AG09309 (cell line): ENCODE data around the gene ESRRG.

ENCODE experiments used
- DNase-seq: peaks from one replicate; pipeline ENCODE4 v3.0.0-alpha.2; 2010; ENCODE audit warnings: low read depth
- H3K4me3 ChIP-seq: 2 replicates; pipeline ENCODE4 v1.5.1; 2011; ENCODE audit warnings: mild to moderate bottlenecking, low read depth, low read length, moderate library complexity; ENCODE audit not compliant: control insufficient read depth
- CTCF ChIP-seq: IDR thresholded peaks from 2 replicates; pipeline ENCODE4 v1.5.1; 2011; ENCODE audit warnings: mild to moderate bottlenecking, low read depth, low read length, inconsistent platforms; ENCODE audit not compliant: insufficient read depth, control insufficient read depth; ENCODE audit errors: missing control alignments

ESRRG gene

GRCh38 chr1:216750961-216751360 is 27.7 kb upstream of the ESRRG start:
- DNase-seq, result no peak
- no peak overlapping the region for H3K4me3 ChIP-seq
- TF ChIP-seq CTCF, result no peak

- TF ChIP-seq CTCF, result peak; percentile 39
- DNase-seq, result no peak
- no peak overlapping the region for H3K4me3 ChIP-seq
Measured at GRCh38 chr1:216750031-216750627, 26.9 kb upstream of the ESRRG start.

- no peak overlapping the region for H3K4me3 ChIP-seq
- TF ChIP-seq CTCF, result no peak
- DNase-seq, result no peak
Measured at GRCh38 chr1:216749232-216749631, 26.0 kb upstream of the ESRRG start.

- no peak for TF ChIP-seq CTCF
- no peak overlapping the region for H3K4me3 ChIP-seq
- DNase-seq, result no peak
Measured at GRCh38 chr1:216742625-216743024, 19.4 kb upstream of the ESRRG start.

GRCh38 chr1:216740331-216740730 is 17.1 kb upstream of the ESRRG start:
- no peak overlapping the region for H3K4me3 ChIP-seq
- DNase-seq, result no peak

GRCh38 chr1:216739793-216740192 is 16.6 kb upstream of the ESRRG start:
- TF ChIP-seq CTCF, result no peak
- no peak for DNase-seq

More at GRCh38 chr1:216740331-216740730, 17.1 kb upstream of the ESRRG start:
- TF ChIP-seq CTCF, result no peak

GRCh38 chr1:216732121-216732520 is 8.9 kb upstream of the ESRRG start:
- no peak for TF ChIP-seq CTCF
- no peak for DNase-seq

More at GRCh38 chr1:216739793-216740192, 16.6 kb upstream of the ESRRG start:
- no peak overlapping the region for H3K4me3 ChIP-seq

More at GRCh38 chr1:216732121-216732520, 8.9 kb upstream of the ESRRG start:
- no peak overlapping the region for H3K4me3 ChIP-seq
